ENCODE data around the gene ATRNL1. TPM values are rescaled to one million over a fixed set of nuclear protein-coding genes. Genes with fewer than 3 reads are reported as not detected.
A peak's percentile ranks its signal among the peaks of the same experiment; 100 is the strongest.

Gene ATRNL1
- total RNA-seq, 1 experiment from 2014 or later: not detected

GRCh38 chr10:115772606-115773005 is 679.4 kb downstream of the ATRNL1 start:
- Mint-ChIP-seq H3K27ac (ENCODE audit: low read depth, unreplicated experiment) (peak overlapping the region; percentile 21), H3K27me3 (ENCODE audit: insufficient read depth, unreplicated experiment) (no peaks in the 10 kb centered on the region), H3K9me3 (ENCODE audit: unreplicated experiment) (no peaks in the 10 kb centered on the region), H3K36me3 (ENCODE audit: insufficient read depth, unreplicated experiment) (no peaks in the 10 kb centered on the region), H3K4me1 (ENCODE audit: insufficient read depth, unreplicated experiment) (peaks cover 21% of the 10 kb centered on the region), H3K4me3 (ENCODE audit: unreplicated experiment) (peak overlapping the region; percentile 15)
- POLR2A ChIA-PET: interaction anchor here (1.1 to 1.2 kb wide), 2 partner anchors 12 to 654 kb away, joined by 4 to 5 read pairs; no protein-coding TSS in a partner anchor
- no peak for TF ChIP-seq CTCF (IDR thresholded peaks at IDR 0.05; ENCODE audit: unreplicated experiment)
- CTCF ChIA-PET: interaction anchor here (0.6 to 4.0 kb wide), 6 partner anchors 27 to 515 kb away, joined by 3 to 21 read pairs (median 4); no protein-coding TSS in a partner anchor
- DNase-seq (ENCODE audit: unreplicated experiment): peak; percentile 56
- intact Hi-C loops (cut with micrococcal nuclease): no loop called here
- no TSS peak for BruUV-seq (replicated peaks)

GRCh38 chr10:115773832-115774231 is 680.7 kb downstream of the ATRNL1 start:
- peaks cover 21% of the 10 kb centered on the region for H3K4me1 Mint-ChIP-seq (ENCODE audit: insufficient read depth, unreplicated experiment)
- intact Hi-C loops (cut with micrococcal nuclease): no loop called here

GRCh38 chr10:115774721-115775120 is 681.6 kb downstream of the ATRNL1 start:
- peaks cover 21% of the 10 kb centered on the region for H3K4me1 Mint-ChIP-seq (ENCODE audit: insufficient read depth, unreplicated experiment)
- intact Hi-C loops (cut with micrococcal nuclease): no loop called here
- no peaks in the 10 kb centered on the region for H3K36me3 Mint-ChIP-seq (ENCODE audit: insufficient read depth, unreplicated experiment)
- BruUV-seq (replicated peaks): no TSS peak
- H3K4me3 Mint-ChIP-seq (ENCODE audit: unreplicated experiment): no peak overlapping the region
- ChIA-PET CTCF (interaction anchor here (0.5 to 4.0 kb wide), 8 partner anchors 10 to 583 kb away, joined by 3 to 21 read pairs (median 4); no protein-coding TSS in a partner anchor), POLR2A (interaction anchor here (1.1 kb wide), 1 partner anchor 59 kb away, joined by 5 read pairs; no protein-coding TSS in a partner anchor)
- TF ChIP-seq CTCF (IDR thresholded peaks at IDR 0.05; ENCODE audit: unreplicated experiment): no peak
- H3K27ac Mint-ChIP-seq (ENCODE audit: low read depth, unreplicated experiment): no peak overlapping the region
- no peak for DNase-seq (ENCODE audit: unreplicated experiment)
- no peaks in the 10 kb centered on the region for H3K9me3 Mint-ChIP-seq (ENCODE audit: unreplicated experiment)
- no peaks in the 10 kb centered on the region for H3K27me3 Mint-ChIP-seq (ENCODE audit: insufficient read depth, unreplicated experiment)

More at GRCh38 chr10:115773832-115774231, 680.7 kb downstream of the ATRNL1 start:
- ChIA-PET POLR2A (no interaction called here), CTCF (interaction anchor here (4.0 kb wide), 1 partner anchor 25 kb away, joined by 21 read pairs; no protein-coding TSS in a partner anchor)
- Mint-ChIP-seq H3K36me3 (ENCODE audit: insufficient read depth, unreplicated experiment) (no peaks in the 10 kb centered on the region), H3K27me3 (ENCODE audit: insufficient read depth, unreplicated experiment) (no peaks in the 10 kb centered on the region), H3K4me3 (ENCODE audit: unreplicated experiment) (no peak overlapping the region), H3K27ac (ENCODE audit: low read depth, unreplicated experiment) (peak overlapping the region; percentile 57), H3K9me3 (ENCODE audit: unreplicated experiment) (no peaks in the 10 kb centered on the region)
- DNase-seq (ENCODE audit: unreplicated experiment): no peak
- BruUV-seq (replicated peaks): no TSS peak
- TF ChIP-seq CTCF (IDR thresholded peaks at IDR 0.05; ENCODE audit: unreplicated experiment): no peak

GRCh38 chr10:115777646-115778045 is 684.5 kb downstream of the ATRNL1 start:
- BruUV-seq (replicated peaks): no TSS peak
- Mint-ChIP-seq H3K9me3 (ENCODE audit: unreplicated experiment) (no peaks in the 10 kb centered on the region), H3K4me3 (ENCODE audit: unreplicated experiment) (no peak overlapping the region), H3K36me3 (ENCODE audit: insufficient read depth, unreplicated experiment) (no peaks in the 10 kb centered on the region), H3K4me1 (ENCODE audit: insufficient read depth, unreplicated experiment) (peaks cover 11% of the 10 kb centered on the region), H3K27me3 (ENCODE audit: insufficient read depth, unreplicated experiment) (no peaks in the 10 kb centered on the region), H3K27ac (ENCODE audit: low read depth, unreplicated experiment) (no peak overlapping the region)
- POLR2A ChIA-PET: interaction anchor here (0.6 kb wide), 1 partner anchor 322 kb away, joined by 3 read pairs; no protein-coding TSS in a partner anchor
- CTCF ChIA-PET: interaction anchor here (0.5 to 2.7 kb wide), 3 partner anchors 19 to 67 kb away, joined by 3 to 12 read pairs (median 3); no protein-coding TSS in a partner anchor
- intact Hi-C loops (cut with micrococcal nuclease): no loop called here
- no peak for TF ChIP-seq CTCF (IDR thresholded peaks at IDR 0.05; ENCODE audit: unreplicated experiment)
- DNase-seq (ENCODE audit: unreplicated experiment): no peak
